ENCODE measurements around the gene PHEX. TPM values are rescaled to one million over a fixed set of nuclear protein-coding genes. Genes with fewer than 3 reads are reported as not detected.

The PHEX gene
- total and polyA plus RNA-seq, 8 donors, result 0.05 to 0.73 (median 0.14) TPM; not detected in 5

- TF ChIP-seq CTCF (IDR thresholded peaks at IDR 0.05) (no peak), POLR2AphosphoS5 (IDR thresholded peaks at IDR 0.05) (no peak), POLR2A (IDR thresholded peaks at IDR 0.05) (no peak)
- Histone ChIP-seq H3K4me3 (no peak overlapping the region), H3K27me3 (no peaks in the 10 kb centered on the region), H3K4me1 (no peaks in the 10 kb centered on the region), H3K9me3 (no peaks in the 10 kb centered on the region), H3K36me3 (no peaks in the 10 kb centered on the region), H3K27ac (no peak overlapping the region)
- intact Hi-C loops (cut with DNase I; ENCODE audit: low total_unique reads), result no loop called here
- DNase-seq, result no peak
- WGBS, 5 donors, result 56 to 100% (median 85%) methylated on average over 1 to 2 of the region's 2 CpGs
These were observed 15.3 kb downstream of the PHEX start for GRCh38 chrX:22047468-22047867.

DNA sequence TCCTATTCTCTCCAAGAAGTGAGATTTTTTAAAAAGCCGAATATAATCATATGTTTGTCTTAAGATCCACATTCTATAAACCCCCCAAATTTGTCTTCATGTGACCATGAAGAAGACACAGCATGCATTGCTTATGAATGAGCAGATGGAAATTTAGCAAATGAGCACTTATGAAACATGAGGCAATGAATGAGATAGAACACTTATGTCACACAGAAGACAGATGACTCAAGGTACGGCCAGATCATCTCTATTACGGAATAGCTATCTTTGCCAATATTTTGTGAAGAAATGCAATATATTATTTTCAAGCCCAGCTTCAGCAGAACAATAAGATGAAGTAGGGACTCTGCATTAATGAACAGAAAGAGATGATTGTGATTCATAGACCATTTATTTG lies 21.4 kb downstream of the PHEX start:
- whole genome bisulfite sequencing, 5 donors, result 64 to 86% (median 80%) methylated on average over 3 of the region's 3 CpGs
- intact Hi-C loops (cut with DNase I; ENCODE audit: low total_unique reads), result no loop called here
- DNase-seq, result no peak
- TF ChIP-seq POLR2A (IDR thresholded peaks at IDR 0.05), result no peak
- no peak for TF ChIP-seq EP300 (IDR thresholded peaks at IDR 0.05)
- no peak for TF ChIP-seq CTCF (IDR thresholded peaks at IDR 0.05)
- no peak for TF ChIP-seq POLR2AphosphoS5 (IDR thresholded peaks at IDR 0.05)
- no peaks in the 10 kb centered on the region for H3K9me3 ChIP-seq
- H3K27ac ChIP-seq, result no peak overlapping the region
- no peaks in the 10 kb centered on the region for H3K36me3 ChIP-seq
- H3K4me1 ChIP-seq, result no peaks in the 10 kb centered on the region
- H3K4me3 ChIP-seq, result no peak overlapping the region
- H3K27me3 ChIP-seq, result no peaks in the 10 kb centered on the region

DNA sequence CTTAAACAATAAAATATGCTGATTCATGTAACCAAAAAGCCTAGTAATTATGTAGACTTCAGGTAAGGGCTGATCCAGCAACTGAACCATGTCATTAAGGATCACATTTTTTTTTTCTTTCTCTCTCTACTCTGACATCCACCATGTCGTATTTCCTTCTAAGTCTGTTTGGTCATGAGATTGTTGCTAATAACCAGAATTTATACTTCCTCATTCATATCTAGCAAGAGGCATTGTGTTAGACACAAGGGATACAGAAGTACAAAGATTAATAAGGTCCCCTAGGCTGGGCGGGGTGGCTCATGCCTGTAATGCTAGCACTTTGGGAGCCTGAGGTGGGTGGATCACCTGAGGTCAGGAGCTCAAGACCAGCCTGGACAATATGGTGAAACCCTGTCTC lies 24.1 kb downstream of the PHEX start:
- H3K4me3 ChIP-seq, result no peak overlapping the region
- TF ChIP-seq EP300 (IDR thresholded peaks at IDR 0.05), result no peak
- TF ChIP-seq POLR2A (IDR thresholded peaks at IDR 0.05), result no peak
- no peak for TF ChIP-seq POLR2AphosphoS5 (IDR thresholded peaks at IDR 0.05)
- TF ChIP-seq CTCF (IDR thresholded peaks at IDR 0.05), result no peak
- no peaks in the 10 kb centered on the region for H3K27me3 ChIP-seq
- intact Hi-C loops (cut with DNase I; ENCODE audit: low total_unique reads), result no loop called here
- DNase-seq, result peak in 1 of 2 donors; percentile 4
- H3K9me3 ChIP-seq, result no peaks in the 10 kb centered on the region
- H3K4me1 ChIP-seq, result no peaks in the 10 kb centered on the region
- 49 to 84% (median 56%) methylated on average over 1 to 2 of the region's 2 CpGs for WGBS, 5 donors
- H3K27ac ChIP-seq, result no peak overlapping the region
- no peaks in the 10 kb centered on the region for H3K36me3 ChIP-seq

GRCh38 chrX:22057667-22058066 lies 25.5 kb downstream of the PHEX start:
- Histone ChIP-seq H3K9me3 (no peaks in the 10 kb centered on the region), H3K36me3 (no peaks in the 10 kb centered on the region), H3K4me1 (no peaks in the 10 kb centered on the region), H3K27ac (no peak overlapping the region), H3K4me3 (no peak overlapping the region), H3K27me3 (no peaks in the 10 kb centered on the region)
- no peak for TF ChIP-seq CTCF (IDR thresholded peaks at IDR 0.05)
- TF ChIP-seq POLR2AphosphoS5 (IDR thresholded peaks at IDR 0.05), result no peak
- TF ChIP-seq POLR2A (IDR thresholded peaks at IDR 0.05), result no peak
- TF ChIP-seq EP300 (IDR thresholded peaks at IDR 0.05), result no peak
- WGBS, 5 donors, result 65 to 93% (median 83%) methylated on average over 3 of the region's 3 CpGs
- intact Hi-C loops (cut with DNase I; ENCODE audit: low total_unique reads), result no loop called here
- DNase-seq, result no peak

Data from stomach (tissue), 9 donors.